HPDE6-E6E7 (cell line): Measurements from ENCODE around the gene NARF.
"Not testable (repeated sequence)": the region's sequence is repeated elsewhere in the genome, so short reads cannot be mapped to it uniquely, and the experiment has no call there.

Source experiments
- DNase-seq: peaks from one replicate; pipeline ENCODE4 v3.0.0; 2011; ENCODE audit warnings: missing footprints; ENCODE audit errors: extremely low spot score

NARF gene

GRCh38 chr17:82458179-82458884 lies at the start of gene NARF:
NARF (plus strand) TSS chr17:82458741; CDS start chr17:82458804, 63 bp downstream.
- peak; percentile 100 for DNase-seq

GRCh38 chr17:82408938-82409318 lies 49.6 kb upstream of the NARF start:
- no peak for DNase-seq

GRCh38 chr17:82410014-82410716 lies 48.4 kb upstream of the NARF start:
- DNase-seq, result no peak

- DNase-seq, result no peak
Measured at GRCh38 chr17:82411396-82412053, 47.0 kb upstream of the NARF start.

GRCh38 chr17:82412081-82412480 lies 46.5 kb upstream of the NARF start:
- DNase-seq, result not testable (repeated sequence)

- no peak for DNase-seq
Measured at GRCh38 chr17:82412535-82413520, 45.7 kb upstream of the NARF start.

GRCh38 chr17:82414548-82415281 lies 43.8 kb upstream of the NARF start:
- peak; percentile 71 for DNase-seq

- no peak for DNase-seq
Measured at GRCh38 chr17:82415336-82415735, 43.2 kb upstream of the NARF start.

- DNase-seq, result no peak
Measured at GRCh38 chr17:82415786-82416185, 42.8 kb upstream of the NARF start.

- no peak for DNase-seq
Measured at GRCh38 chr17:82416264-82416663, 42.3 kb upstream of the NARF start.

- DNase-seq, result no peak
Measured at GRCh38 chr17:82416771-82417170, 41.8 kb upstream of the NARF start.

GRCh38 chr17:82418001-82418986 lies 40.2 kb upstream of the NARF start, which contains the start of the genes HEXD and OGFOD3:
HEXD (plus strand) TSS chr17:82418347; CDS start chr17:82419800, 1,453 bp downstream.
OGFOD3 (minus strand) TSS chr17:82418586; CDS start chr17:82418485, 101 bp downstream.
- peak; percentile 92 for DNase-seq

GRCh38 chr17:82419540-82419939 lies 39.0 kb upstream of the NARF start:
- DNase-seq, result peak; percentile 29

GRCh38 chr17:82424001-82424862 lies 34.3 kb upstream of the NARF start:
- DNase-seq, result no peak

GRCh38 chr17:82424863-82425159 lies 33.7 kb upstream of the NARF start:
- no peak for DNase-seq

- no peak for DNase-seq
Measured at GRCh38 chr17:82428546-82428945, 30.0 kb upstream of the NARF start.

- no peak for DNase-seq
Measured at GRCh38 chr17:82429824-82430223, 28.7 kb upstream of the NARF start.

- DNase-seq, result no peak
Measured at GRCh38 chr17:82432017-82432416, 26.5 kb upstream of the NARF start.
